ENCODE data around the gene BCL7A.

GRCh38 chr12:122104844-122105243 is 83.2 kb downstream of the BCL7A start:
- no peak for TF ChIP-seq CTCF (IDR thresholded peaks at IDR 0.05)
- TF ChIP-seq, protein P1, sequence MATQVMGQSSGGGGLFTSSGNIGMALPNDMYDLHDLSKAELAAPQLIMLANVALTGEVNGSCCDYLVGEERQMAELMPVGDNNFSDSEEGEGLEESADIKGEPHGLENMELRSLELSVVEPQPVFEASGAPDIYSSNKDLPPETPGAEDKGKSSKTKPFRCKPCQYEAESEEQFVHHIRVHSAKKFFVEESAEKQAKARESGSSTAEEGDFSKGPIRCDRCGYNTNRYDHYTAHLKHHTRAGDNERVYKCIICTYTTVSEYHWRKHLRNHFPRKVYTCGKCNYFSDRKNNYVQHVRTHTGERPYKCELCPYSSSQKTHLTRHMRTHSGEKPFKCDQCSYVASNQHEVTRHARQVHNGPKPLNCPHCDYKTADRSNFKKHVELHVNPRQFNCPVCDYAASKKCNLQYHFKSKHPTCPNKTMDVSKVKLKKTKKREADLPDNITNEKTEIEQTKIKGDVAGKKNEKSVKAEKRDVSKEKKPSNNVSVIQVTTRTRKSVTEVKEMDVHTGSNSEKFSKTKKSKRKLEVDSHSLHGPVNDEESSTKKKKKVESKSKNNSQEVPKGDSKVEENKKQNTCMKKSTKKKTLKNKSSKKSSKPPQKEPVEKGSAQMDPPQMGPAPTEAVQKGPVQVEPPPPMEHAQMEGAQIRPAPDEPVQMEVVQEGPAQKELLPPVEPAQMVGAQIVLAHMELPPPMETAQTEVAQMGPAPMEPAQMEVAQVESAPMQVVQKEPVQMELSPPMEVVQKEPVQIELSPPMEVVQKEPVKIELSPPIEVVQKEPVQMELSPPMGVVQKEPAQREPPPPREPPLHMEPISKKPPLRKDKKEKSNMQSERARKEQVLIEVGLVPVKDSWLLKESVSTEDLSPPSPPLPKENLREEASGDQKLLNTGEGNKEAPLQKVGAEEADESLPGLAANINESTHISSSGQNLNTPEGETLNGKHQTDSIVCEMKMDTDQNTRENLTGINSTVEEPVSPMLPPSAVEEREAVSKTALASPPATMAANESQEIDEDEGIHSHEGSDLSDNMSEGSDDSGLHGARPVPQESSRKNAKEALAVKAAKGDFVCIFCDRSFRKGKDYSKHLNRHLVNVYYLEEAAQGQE (IDR thresholded peaks at IDR 0.05; ENCODE audit: insufficient read depth in 1 of 2, low read depth in 2 of 2, low read length in 1 of 2) = no peak
- TF ChIP-seq POLR2AphosphoS5 (IDR thresholded peaks at IDR 0.05; ENCODE audit: low read depth, low read length) = no peak
- TF ChIP-seq SIN3A (IDR thresholded peaks at IDR 0.05; ENCODE audit: borderline replicate concordance, insufficient read depth, low read depth, low read length) = no peak
- no peak for TF ChIP-seq TCF7L2 (IDR thresholded peaks at IDR 0.05; ENCODE audit: low read depth, low read length)

Data from Panc1 (cell line).